Measurements from ENCODE around the gene ALDH16A1.

Gene ALDH16A1

GRCh38 chr19:49453013-49453756 is at the start of gene ALDH16A1:
ALDH16A1 (plus strand) TSS chr19:49453225; CDS start chr19:49453332, 107 bp downstream.
- DNase-seq: peak; percentile 95

- no peak for DNase-seq
Observed at GRCh38 chr19:49403404-49404187, 49.4 kb upstream of the ALDH16A1 start.

GRCh38 chr19:49407079-49407478 is 45.9 kb upstream of the ALDH16A1 start:
- DNase-seq: no peak

- no peak for DNase-seq
Observed at GRCh38 chr19:49407482-49408015, 45.5 kb upstream of the ALDH16A1 start.

GRCh38 chr19:49408816-49409440 is 44.1 kb upstream of the ALDH16A1 start:
- no peak for DNase-seq

GRCh38 chr19:49409441-49410029 is 43.5 kb upstream of the ALDH16A1 start:
- peak; percentile 15 for DNase-seq

- DNase-seq: no peak
Observed at GRCh38 chr19:49411681-49412326, 41.2 kb upstream of the ALDH16A1 start.

- DNase-seq: no peak
Observed at GRCh38 chr19:49413348-49413747, 39.7 kb upstream of the ALDH16A1 start.

GRCh38 chr19:49414256-49414655 is 38.8 kb upstream of the ALDH16A1 start:
- DNase-seq: no peak

GRCh38 chr19:49415102-49415809 is 37.8 kb upstream of the ALDH16A1 start:
- DNase-seq: no peak

- DNase-seq: no peak
Observed at GRCh38 chr19:49415810-49416200, 37.2 kb upstream of the ALDH16A1 start.

- no peak for DNase-seq
Observed at GRCh38 chr19:49417088-49417487, 35.9 kb upstream of the ALDH16A1 start.

- no peak for DNase-seq
Observed at GRCh38 chr19:49418511-49418910, 34.5 kb upstream of the ALDH16A1 start.

- no peak for DNase-seq
Observed at GRCh38 chr19:49419173-49419572, 33.9 kb upstream of the ALDH16A1 start.

- no peak for DNase-seq
Observed at GRCh38 chr19:49420227-49420626, 32.8 kb upstream of the ALDH16A1 start.

GRCh38 chr19:49421039-49421877 is 31.8 kb upstream of the ALDH16A1 start:
- peak; percentile 56 for DNase-seq

GRCh38 chr19:49421878-49422202 is 31.2 kb upstream of the ALDH16A1 start:
- no peak for DNase-seq

GRCh38 chr19:49422407-49423070 is 30.5 kb upstream of the ALDH16A1 start:
- DNase-seq: no peak

GRCh38 chr19:49423071-49423984 is 29.7 kb upstream of the ALDH16A1 start, which contains the start of gene PTH2:
PTH2 (minus strand) TSS chr19:49423441; CDS start chr19:49423339, 102 bp downstream.
- no peak for DNase-seq
